PC-3 (cell line): Measurements from ENCODE around the gene PLD1. TPM values are rescaled to one million over a fixed set of nuclear protein-coding genes. Genes with fewer than 3 reads are reported as not detected.

ENCODE experiments used
- ATAC-seq: fragments of 200-7000 bp; cut with Tn5 transposase; 2 replicates; pipeline ENCODE4 v1.9.1; 2020; ENCODE audit warnings: mild to moderate bottlenecking, moderate library complexity
- BruUV-seq: library from RNA; stranded (reverse); fragments of 400-500 nt; replicated peaks from 2 replicates; lab custom pipeline; 2021; lab: Mats Ljungman, UMichigan
- CTCF ChIA-PET: fragments of 300-600 bp; sonication (Branson Sonifier 250); formaldehyde crosslinking; loops from one replicate; lab custom pipeline; 2022; ENCODE audit warnings: antibody characterized with exemption; lab: Charles Lee
- POLR2A ChIA-PET: fragments of 300-600 bp; sonication (Branson Sonifier 250); formaldehyde crosslinking; loops from one replicate; lab custom pipeline; 2022; ENCODE audit warnings: antibody characterized with exemption; ENCODE audit not compliant: unreplicated experiment; lab: Charles Lee
- DNase-seq: peaks from one replicate; pipeline ENCODE4 v3.0.0-alpha.2; 2015
- H2AFZ ChIP-seq: fragments of 300-600 bp; sonication (generic); 2 replicates; pipeline ENCODE4 v1.6.0; 2016; ENCODE audit warnings: antibody characterized with exemption, low read length
- H3F3A ChIP-seq: fragments of 300-600 bp; sonication (generic); one replicate; pipeline ENCODE4 v1.6.0; 2017; ENCODE audit warnings: antibody characterized with exemption, low read length, control low read depth, mild to moderate bottlenecking; ENCODE audit not compliant: unreplicated experiment
- H3K27ac ChIP-seq: fragments of 300-600 bp; sonication (generic); 2 replicates; pipeline ENCODE4 v1.5.1; 2016; ENCODE audit warnings: mild to moderate bottlenecking, low read length
- H3K27me3 ChIP-seq: fragments of 300-600 bp; sonication (generic); 2 replicates; pipeline ENCODE4 v1.6.1; 2016; ENCODE audit warnings: low read length, mixed read lengths
- H3K36me3 ChIP-seq: fragments of 300-600 bp; sonication (generic); 2 replicates; pipeline ENCODE4 v1.6.1; 2016; ENCODE audit warnings: low read depth, mixed run types, low read length, mixed read lengths
- H3K4me1 ChIP-seq: fragments of 300-600 bp; sonication (generic); 2 replicates; pipeline ENCODE4 v1.5.1; 2016; ENCODE audit warnings: low read length; ENCODE audit not compliant: insufficient read depth
- H3K4me2 ChIP-seq: fragments of 300-600 bp; sonication (generic); 2 replicates; pipeline ENCODE4 v1.6.0; 2016; ENCODE audit warnings: low read length
- H3K4me3 ChIP-seq: fragments of 300-600 bp; sonication (generic); 2 replicates; pipeline ENCODE4 v1.5.1; 2016; ENCODE audit warnings: mild to moderate bottlenecking, low read length, mixed read lengths
- H3K79me2 ChIP-seq: fragments of 300-600 bp; sonication (generic); 2 replicates; pipeline ENCODE4 v1.6.1; 2017; ENCODE audit warnings: low read length, mixed read lengths
- H3K9ac ChIP-seq: fragments of 300-600 bp; sonication (generic); 2 replicates; pipeline ENCODE4 v1.6.0; 2016; ENCODE audit warnings: mild to moderate bottlenecking, low read length
- H3K9me2 ChIP-seq: fragments of 300-600 bp; sonication (generic); replicated peaks from 2 replicates; pipeline ENCODE4 v1.6.1; 2016; ENCODE audit warnings: mixed run types, low read length, mixed read lengths
- H3K9me3 ChIP-seq: fragments of 300-600 bp; sonication (generic); 2 replicates; pipeline ENCODE4 v1.6.1; 2016; ENCODE audit warnings: low read length, mixed read lengths
- H4K20me1 ChIP-seq: fragments of 300-600 bp; sonication (generic); 2 replicates; pipeline ENCODE4 v1.6.1; 2016; ENCODE audit warnings: low read length, mixed read lengths
- EZH2 ChIP-seq: fragments of 300-600 bp; sonication (generic); IDR thresholded peaks from one replicate; pipeline ENCODE4 v1.6.1; 2017; ENCODE audit warnings: antibody characterized with exemption, mild to moderate bottlenecking, low read length; ENCODE audit not compliant: unreplicated experiment
- EZH2phosphoT487 ChIP-seq: fragments of 300-600 bp; sonication (generic); IDR thresholded peaks from 2 replicates; pipeline ENCODE4 v1.6.1; 2018; ENCODE audit warnings: mild to moderate bottlenecking, antibody characterized with exemption, low read length, borderline replicate concordance
- intact Hi-C: fragments of 100-400 bp; cut with micrococcal nuclease; formaldehyde crosslinking; loops from 2 replicates; pipeline ENCODE4 v1.9.0; 2023
- total RNA-seq: library from RNA; depleted of rRNA; stranded (reverse); fragments of >200 nt; gene quantifications from 2 replicates; pipeline ENCODE4 v1.2.3, GENCODE V29; 2014
- TF ChIP-seq, protein P1 (sequence below): fragments of 300-600 bp; sonication (generic); conservative IDR thresholded peaks from 2 replicates; pipeline ENCODE4 v1.5.1; 2017; ENCODE audit warnings: antibody characterized with exemption, low read depth, mild to moderate bottlenecking, low read length

Gene PLD1
- total RNA-seq, 1 experiment from 2014 or later: 7.3 TPM

DNA sequence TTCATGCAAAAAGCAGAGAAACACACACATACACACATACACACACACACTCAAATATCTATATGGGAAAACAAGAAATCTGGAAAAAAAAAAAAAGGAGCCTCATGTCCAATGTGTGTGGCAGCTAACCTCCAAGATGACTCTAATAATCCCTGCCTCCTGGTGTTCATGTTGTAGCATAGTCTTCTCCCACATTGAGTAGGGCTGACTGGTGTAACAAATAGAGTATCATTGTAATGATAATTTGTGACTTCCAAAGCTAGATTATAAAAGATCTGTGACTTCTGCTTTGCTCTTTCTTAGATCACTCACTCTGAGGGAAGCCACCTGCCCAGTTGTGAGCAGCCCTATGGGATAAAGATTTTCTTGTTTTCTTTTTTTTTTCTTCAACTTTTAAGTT, 219.2 kb downstream of the PLD1 start:
- BruUV-seq: no TSS peak
- POLR2A ChIA-PET: no interaction called here
- intact Hi-C loops: no loop called here
- no peaks in the 10 kb centered on the region for H3K9me3 ChIP-seq
- CTCF ChIA-PET: no interaction called here
- DNase-seq (no peak), ATAC-seq (no peak)
- H3K4me3 ChIP-seq: no peak overlapping the region
- no peaks in the 10 kb centered on the region for H3K27me3 ChIP-seq
- H3K9me2 ChIP-seq: no peaks in the 10 kb centered on the region
- H3K36me3 ChIP-seq: no peaks in the 10 kb centered on the region
- no peak overlapping the region for H3K27ac ChIP-seq
- no peak overlapping the region for H2AFZ ChIP-seq
- H3K4me2 ChIP-seq: no peak overlapping the region
- H3K9ac ChIP-seq: no peak overlapping the region
- H4K20me1 ChIP-seq: no peaks in the 10 kb centered on the region
- no peaks in the 10 kb centered on the region for H3K4me1 ChIP-seq
- TF ChIP-seq EZH2: no peak
- TF ChIP-seq, protein P1, sequence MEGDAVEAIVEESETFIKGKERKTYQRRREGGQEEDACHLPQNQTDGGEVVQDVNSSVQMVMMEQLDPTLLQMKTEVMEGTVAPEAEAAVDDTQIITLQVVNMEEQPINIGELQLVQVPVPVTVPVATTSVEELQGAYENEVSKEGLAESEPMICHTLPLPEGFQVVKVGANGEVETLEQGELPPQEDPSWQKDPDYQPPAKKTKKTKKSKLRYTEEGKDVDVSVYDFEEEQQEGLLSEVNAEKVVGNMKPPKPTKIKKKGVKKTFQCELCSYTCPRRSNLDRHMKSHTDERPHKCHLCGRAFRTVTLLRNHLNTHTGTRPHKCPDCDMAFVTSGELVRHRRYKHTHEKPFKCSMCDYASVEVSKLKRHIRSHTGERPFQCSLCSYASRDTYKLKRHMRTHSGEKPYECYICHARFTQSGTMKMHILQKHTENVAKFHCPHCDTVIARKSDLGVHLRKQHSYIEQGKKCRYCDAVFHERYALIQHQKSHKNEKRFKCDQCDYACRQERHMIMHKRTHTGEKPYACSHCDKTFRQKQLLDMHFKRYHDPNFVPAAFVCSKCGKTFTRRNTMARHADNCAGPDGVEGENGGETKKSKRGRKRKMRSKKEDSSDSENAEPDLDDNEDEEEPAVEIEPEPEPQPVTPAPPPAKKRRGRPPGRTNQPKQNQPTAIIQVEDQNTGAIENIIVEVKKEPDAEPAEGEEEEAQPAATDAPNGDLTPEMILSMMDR: no peak
- TF ChIP-seq EZH2phosphoT487: no peak
- no peaks in the 10 kb centered on the region for H3F3A ChIP-seq
- no peaks in the 10 kb centered on the region for H3K79me2 ChIP-seq

DNA sequence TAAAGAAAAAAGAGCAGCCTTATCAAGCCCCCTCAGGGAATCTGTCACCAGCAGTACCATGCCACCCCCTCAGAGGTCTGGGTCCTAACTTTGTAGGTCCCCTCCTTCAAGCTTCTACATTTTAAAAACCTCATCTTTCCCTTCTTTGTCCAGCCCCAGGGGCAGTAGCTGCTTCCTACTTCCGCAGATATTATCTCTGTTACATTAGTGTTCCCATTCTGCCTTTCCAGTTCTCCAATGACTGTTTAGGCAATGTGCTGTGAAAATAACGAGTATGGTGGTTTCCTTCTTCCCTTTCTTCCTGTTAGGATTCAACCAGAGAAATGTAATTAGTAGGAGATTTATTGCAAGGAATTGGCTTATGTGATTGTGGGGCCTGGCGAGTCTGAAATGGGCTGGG, 224.0 kb downstream of the PLD1 start:
- ChIA-PET CTCF (no interaction called here), POLR2A (no interaction called here)
- no peak overlapping the region for H3K9ac ChIP-seq
- BruUV-seq: no TSS peak
- H3K27ac ChIP-seq: no peak overlapping the region
- no peak for TF ChIP-seq EZH2
- no peak for TF ChIP-seq EZH2phosphoT487
- TF ChIP-seq, protein P1: no peak
- DNase-seq: no peak
- H3K9me2 ChIP-seq: no peaks in the 10 kb centered on the region
- H3K9me3 ChIP-seq: no peaks in the 10 kb centered on the region
- H2AFZ ChIP-seq: no peak overlapping the region
- H3F3A ChIP-seq: no peaks in the 10 kb centered on the region
- H3K4me3 ChIP-seq: no peak overlapping the region
- no peaks in the 10 kb centered on the region for H3K79me2 ChIP-seq
- H3K27me3 ChIP-seq: no peaks in the 10 kb centered on the region
- no peaks in the 10 kb centered on the region for H3K36me3 ChIP-seq
- no peak overlapping the region for H3K4me2 ChIP-seq
- intact Hi-C loops: no loop called here
- H3K4me1 ChIP-seq: peaks cover 14% of the 10 kb centered on the region; the same call in 1 of the 2 replicates
- no peaks in the 10 kb centered on the region for H4K20me1 ChIP-seq
- no peak for ATAC-seq

DNA sequence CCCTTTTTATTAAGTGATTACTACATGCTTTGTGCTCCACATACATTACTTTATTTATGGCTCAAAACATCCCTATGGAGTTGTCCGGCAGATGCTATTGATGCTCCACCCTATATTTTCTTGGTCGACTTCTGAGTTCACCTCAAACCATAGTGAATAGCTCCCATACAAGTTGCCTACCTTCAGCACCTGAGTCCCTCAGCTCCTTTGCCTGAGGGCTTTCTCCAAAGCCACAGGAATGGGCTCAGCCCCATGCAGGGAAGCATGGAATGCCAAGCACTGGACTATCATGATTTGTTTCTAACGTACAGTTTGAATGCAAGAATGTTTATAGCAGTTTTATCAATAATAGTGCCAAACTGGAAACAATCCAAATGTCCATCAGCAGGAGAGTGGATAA, 225.2 kb downstream of the PLD1 start:
- ChIA-PET CTCF (no interaction called here), POLR2A (no interaction called here)

More for the DNA sequence above, 225.2 kb downstream of the PLD1 start:
- intact Hi-C loops: no loop called here
- Histone ChIP-seq H3K27me3 (no peaks in the 10 kb centered on the region), H3K4me2 (no peak overlapping the region), H2AFZ (no peak overlapping the region), H3K27ac (no peak overlapping the region), H3K9me3 (no peaks in the 10 kb centered on the region), H3K4me1 (peaks cover 14% of the 10 kb centered on the region; the same call in 1 of the 2 replicates), H3K9me2 (no peaks in the 10 kb centered on the region), H3K4me3 (no peak overlapping the region), H4K20me1 (no peaks in the 10 kb centered on the region), H3K9ac (no peak overlapping the region), H3K36me3 (no peaks in the 10 kb centered on the region), H3K79me2 (no peaks in the 10 kb centered on the region), H3F3A (no peaks in the 10 kb centered on the region)
- TF ChIP-seq EZH2 (no peak), EZH2phosphoT487 (no peak)
- TF ChIP-seq, protein P1: no peak
- no TSS peak for BruUV-seq
- DNase-seq: peak; percentile 88
- ATAC-seq: peak; percentile 87
